Measurements from ENCODE around the gene SMCHD1. TPM values are rescaled to one million over a fixed set of nuclear protein-coding genes. Genes with fewer than 3 reads are reported as not detected.

The SMCHD1 gene
- total RNA-seq, 2 donors from 2014 or later: 36.5 to 43.3 TPM

GRCh38 chr18:2776601-2777000 is 121.1 kb downstream of the SMCHD1 start:
- intact Hi-C loops (cut with DNase I): no loop called here
- no peak for DNase-seq
- Histone ChIP-seq H3K27ac (no peak overlapping the region), H3K4me1 (no peaks in the 10 kb centered on the region), H3K4me3 (no peak overlapping the region), H3K9me3 (no peaks in the 10 kb centered on the region), H3K36me3 (peaks cover 9% of the 10 kb centered on the region), H3K9ac (ENCODE audit: low read depth in 2 of 2, low read length in 2 of 2) (no peak overlapping the region), H3K27me3 (no peaks in the 10 kb centered on the region)
- TF ChIP-seq CTCF (IDR thresholded peaks at IDR 0.05): no peak

DNA sequence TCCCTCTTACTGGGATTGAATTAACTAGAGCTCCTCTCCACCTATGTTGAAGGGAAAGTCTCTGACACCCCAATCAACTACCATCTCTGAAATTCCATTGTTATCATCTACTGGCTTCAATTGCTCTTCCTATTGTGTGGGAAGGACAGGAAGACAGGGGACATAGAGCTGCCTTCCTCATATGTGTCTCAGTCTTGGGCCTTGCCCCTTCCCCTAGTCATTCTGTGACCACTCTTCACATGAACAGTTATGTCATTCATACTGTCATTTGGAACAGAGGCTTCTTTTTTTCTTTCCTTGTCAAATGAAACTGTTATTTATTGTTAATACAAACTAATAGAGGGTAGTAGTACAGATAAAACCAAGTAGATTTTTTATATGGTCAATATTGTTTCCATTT is 121.7 kb downstream of the SMCHD1 start:
- Histone ChIP-seq H3K27me3 (no peaks in the 10 kb centered on the region), H3K4me1 (no peaks in the 10 kb centered on the region), H3K27ac (no peak overlapping the region), H3K9ac (ENCODE audit: low read depth in 2 of 2, low read length in 2 of 2) (no peak overlapping the region), H3K4me3 (no peak overlapping the region), H3K36me3 (peaks cover 7% of the 10 kb centered on the region), H3K9me3 (no peaks in the 10 kb centered on the region)
- intact Hi-C loops (cut with DNase I): no loop called here
- no peak for DNase-seq
- TF ChIP-seq CTCF (IDR thresholded peaks at IDR 0.05): no peak

GRCh38 chr18:2780750-2781149 is 125.2 kb downstream of the SMCHD1 start:
- Histone ChIP-seq H3K9me3 (no peaks in the 10 kb centered on the region), H3K4me3 (no peak overlapping the region), H3K27me3 (no peaks in the 10 kb centered on the region), H3K9ac (ENCODE audit: low read depth in 2 of 2, low read length in 2 of 2) (no peak overlapping the region), H3K27ac (no peak overlapping the region), H3K36me3 (no peaks in the 10 kb centered on the region), H3K4me1 (no peaks in the 10 kb centered on the region)
- no peak for TF ChIP-seq CTCF (IDR thresholded peaks at IDR 0.05)
- no peak for DNase-seq
- intact Hi-C loops (cut with DNase I): no loop called here

- no peak for TF ChIP-seq CTCF (IDR thresholded peaks at IDR 0.05)
- Histone ChIP-seq H3K4me3 (no peak overlapping the region), H3K27ac (no peak overlapping the region), H3K36me3 (peaks cover 7% of the 10 kb centered on the region), H3K27me3 (no peaks in the 10 kb centered on the region), H3K9me3 (no peaks in the 10 kb centered on the region), H3K4me1 (no peaks in the 10 kb centered on the region), H3K9ac (ENCODE audit: low read depth in 2 of 2, low read length in 2 of 2) (no peak overlapping the region)
- intact Hi-C loops (cut with DNase I): no loop called here
- DNase-seq: no peak
Measured at GRCh38 chr18:2787225-2787624, 131.7 kb downstream of the SMCHD1 start.

GRCh38 chr18:2792395-2792794 is 136.9 kb downstream of the SMCHD1 start:
- Histone ChIP-seq H3K4me1 (no peaks in the 10 kb centered on the region), H3K36me3 (peaks cover 9% of the 10 kb centered on the region), H3K27ac (no peak overlapping the region), H3K27me3 (no peaks in the 10 kb centered on the region), H3K9me3 (no peaks in the 10 kb centered on the region), H3K4me3 (no peak overlapping the region), H3K9ac (ENCODE audit: low read depth in 2 of 2, low read length in 2 of 2) (no peak overlapping the region)
- no peak for DNase-seq
- intact Hi-C loops (cut with DNase I): no loop called here
- no peak for TF ChIP-seq CTCF (IDR thresholded peaks at IDR 0.05)

GRCh38 chr18:2794159-2794558 is 138.6 kb downstream of the SMCHD1 start:
- H3K4me1 ChIP-seq: no peaks in the 10 kb centered on the region
- TF ChIP-seq CTCF (IDR thresholded peaks at IDR 0.05): no peak
- H3K4me3 ChIP-seq: no peak overlapping the region
- H3K9me3 ChIP-seq: no peaks in the 10 kb centered on the region
- peaks cover 9% of the 10 kb centered on the region for H3K36me3 ChIP-seq
- no peak overlapping the region for H3K27ac ChIP-seq
- no peaks in the 10 kb centered on the region for H3K27me3 ChIP-seq
- H3K9ac ChIP-seq (ENCODE audit: low read depth in 2 of 2, low read length in 2 of 2): no peak overlapping the region
- intact Hi-C loops (cut with DNase I): no loop called here
- DNase-seq: no peak

All from colonic mucosa (tissue), 4 donors.